ENCODE measurements around the gene PHACTR3. TPM values are rescaled to one million over a fixed set of nuclear protein-coding genes. Genes with fewer than 3 reads are reported as not detected.

The PHACTR3 gene
- total and polyA plus RNA-seq, 2 of the 8 experiments (the other 6 are each of a cell fraction or from before 2014, with no cell fraction given): 0.05 to 0.13 TPM

- TF ChIP-seq POU5F1 (IDR thresholded peaks at IDR 0.05; ENCODE audit: low read depth, low read length): no peak
- TF ChIP-seq CBX8 (IDR thresholded peaks at IDR 0.05; ENCODE audit: borderline replicate concordance, low read depth, low read length): no peak
- no peak for TF ChIP-seq EZH2 (IDR thresholded peaks at IDR 0.05; ENCODE audit: low read depth, low read length, severe bottlenecking)
- TF ChIP-seq CHD7 (IDR thresholded peaks at IDR 0.05; ENCODE audit: insufficient replicate concordance, low read length): no peak
- TF ChIP-seq NRF1 (IDR thresholded peaks at IDR 0.05; ENCODE audit: low read depth, low read length): no peak
- TF ChIP-seq RXRA (IDR thresholded peaks at IDR 0.05; ENCODE audit: insufficient read depth, low read depth, low read length): no peak
- no peak for TF ChIP-seq TAF1 (IDR thresholded peaks at IDR 0.05; ENCODE audit: low read depth, low read length)
- no peak for TF ChIP-seq RNF2 (IDR thresholded peaks at IDR 0.05; ENCODE audit: borderline replicate concordance, low read depth, low read length, missing control alignments, poor library complexity, severe bottlenecking)
- TF ChIP-seq EP300 (IDR thresholded peaks at IDR 0.05; ENCODE audit: borderline replicate concordance in 1 of 2, low read depth in 2 of 2, low read length in 2 of 2): no peak
Observed at GRCh38 chr20:59776626-59777330, 172.4 kb downstream of the PHACTR3 start (continued).
